Measurements from ENCODE around the gene TBX6. TPM values are rescaled to one million over a fixed set of nuclear protein-coding genes. Genes with fewer than 3 reads are reported as not detected.

TBX6 gene
- total RNA-seq, 1 experiment from 2014 or later, result 1.6 TPM

GRCh38 chr16:30092373-30093010 lies 768 bp upstream of the TBX6 start:
- Mint-ChIP-seq H3K27ac (peak overlapping the region; percentile 52 to 97 (median 92); a peak in 5 of 7 replicates), H3K9me3 (peaks cover 11 to 12% of the 10 kb centered on the region in 2 experiments), H3K4me1 (peaks cover 21 to 28% of the 10 kb centered on the region in 2 experiments), H3K36me3 (ENCODE audit: insufficient read depth in 1 of 3, low read depth in 3 of 3) (peaks cover 19 to 25% (median 21%) of the 10 kb centered on the region in 3 experiments), H3K4me3 (peak overlapping the region; percentile 77 to 90), H3K27me3 (ENCODE audit: low read depth) (peaks cover 9% of the 10 kb centered on the region)
- Histone ChIP-seq H3K27me3 (ENCODE audit: insufficient read depth, low read length) (no peaks in the 10 kb centered on the region), H3K79me1 (ENCODE audit: insufficient read depth, low read depth, low read length, poor library complexity, severe bottlenecking) (no peaks in the 10 kb centered on the region), H4K8ac (replicated peaks; ENCODE audit: insufficient read length, low read depth, low read length) (no peak overlapping the region), H3T11ph (ENCODE audit: low read length) (no peak overlapping the region), H3K9ac (ENCODE audit: extremely low read depth, insufficient read length, low read length) (peak overlapping the region; percentile 67), H3K4me2 (ENCODE audit: insufficient read depth, insufficient read length, low read length) (peak overlapping the region; percentile 78), H4K5ac (ENCODE audit: insufficient read length, low read depth, low read length) (no peak overlapping the region), H2AFZ (ENCODE audit: low read length) (no peak overlapping the region), H3K56ac (ENCODE audit: insufficient read length, low read depth, low read length) (no peak overlapping the region), H2BK120ac (ENCODE audit: low read depth, low read length, poor library complexity, severe bottlenecking) (no peak overlapping the region), H3K27ac (ENCODE audit: insufficient read length, low read depth, low read length) (no peak overlapping the region), H3K4ac (ENCODE audit: low read depth, low read length) (no peak overlapping the region), H3K23me2 (ENCODE audit: insufficient read length, low read depth, low read length, poor library complexity, severe bottlenecking) (peaks cover 13% of the 10 kb centered on the region), H4K91ac (ENCODE audit: insufficient read length, low read depth, low read length) (no peak overlapping the region), H3K9me3 (ENCODE audit: control insufficient read depth, low read depth, low read length) (no peaks in the 10 kb centered on the region), H2BK12ac (ENCODE audit: insufficient read length, low read depth, low read length) (no peak overlapping the region), H3K23ac (ENCODE audit: insufficient read length, low read depth, low read length) (no peak overlapping the region), H3K14ac (ENCODE audit: insufficient read depth, low read length) (peak overlapping the region; percentile 36; the same call in 1 of the 2 replicates), H2BK15ac (ENCODE audit: low read depth, low read length) (no peak overlapping the region), H3K4me1 (ENCODE audit: insufficient read depth, low read length) (no peaks in the 10 kb centered on the region), H4K20me1 (ENCODE audit: control insufficient read depth, insufficient read depth, insufficient read length) (no peaks in the 10 kb centered on the region), H2AK5ac (ENCODE audit: insufficient read length, low read length) (no peak overlapping the region), H2BK20ac (ENCODE audit: low read depth, low read length, poor library complexity, severe bottlenecking) (no peak overlapping the region), H2BK5ac (ENCODE audit: insufficient read length, low read length) (peak overlapping the region; percentile 18), H3K18ac (ENCODE audit: insufficient read length, low read depth, low read length) (no peak overlapping the region), H3K79me2 (ENCODE audit: insufficient read depth, low read length) (peaks cover 5% of the 10 kb centered on the region; the same call in 1 of the 2 replicates)
- DNase-seq, result peak; percentile 94
- no CpG with 5 or more reads among the region's 22 CpGs for WGBS (ENCODE audit: extremely low coverage, insufficient read length, low lambda C conversion rate)
- peak; percentile 88 for TF ChIP-seq CTCF (conservative IDR thresholded peaks at IDR 0.05)

All from H9 (cell line).